GM04504 (cell line): Measurements from ENCODE around the gene LRRC47.

Experiments
- DNase-seq: peaks from one replicate; pipeline ENCODE4 v3.0.0-alpha.2; 2012; ENCODE audit warnings: low read depth

LRRC47 gene

DNA sequence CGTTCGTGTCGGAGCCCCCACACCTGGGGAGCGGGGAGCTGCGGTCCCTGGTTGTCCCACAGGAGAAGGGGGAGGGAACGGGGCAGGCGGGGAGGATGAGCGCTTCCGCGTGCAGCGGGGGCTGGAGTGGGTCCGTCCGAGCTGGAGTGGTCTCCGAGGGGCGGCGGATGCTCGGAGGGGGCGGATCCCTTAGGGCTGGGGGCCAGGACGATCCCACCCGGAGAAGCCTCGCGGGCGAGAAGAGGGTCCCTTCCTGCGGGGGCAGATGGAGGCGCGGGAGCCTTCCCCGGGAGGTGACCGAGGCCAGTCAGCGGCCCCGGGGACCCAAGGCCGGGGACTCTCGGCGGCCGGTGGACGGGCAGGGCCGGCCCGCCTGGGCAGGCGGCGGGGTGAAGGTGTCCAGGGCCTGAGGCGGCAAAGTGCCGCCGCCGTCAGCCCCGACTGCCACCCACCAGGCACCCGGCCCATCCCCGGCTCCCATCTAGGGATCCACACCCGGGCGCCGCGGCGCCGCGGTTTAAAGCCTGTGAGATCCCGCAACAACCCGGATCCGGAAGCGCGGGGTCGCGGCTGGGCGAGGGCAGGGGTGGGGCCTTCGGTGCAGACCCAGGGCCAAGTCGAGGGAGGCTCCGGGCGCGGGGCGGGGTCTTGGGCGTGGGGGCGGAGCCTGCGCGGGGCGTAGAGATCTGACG lies 49.3 kb downstream of the LRRC47 start:
- DNase-seq = peak; percentile 35

DNA sequence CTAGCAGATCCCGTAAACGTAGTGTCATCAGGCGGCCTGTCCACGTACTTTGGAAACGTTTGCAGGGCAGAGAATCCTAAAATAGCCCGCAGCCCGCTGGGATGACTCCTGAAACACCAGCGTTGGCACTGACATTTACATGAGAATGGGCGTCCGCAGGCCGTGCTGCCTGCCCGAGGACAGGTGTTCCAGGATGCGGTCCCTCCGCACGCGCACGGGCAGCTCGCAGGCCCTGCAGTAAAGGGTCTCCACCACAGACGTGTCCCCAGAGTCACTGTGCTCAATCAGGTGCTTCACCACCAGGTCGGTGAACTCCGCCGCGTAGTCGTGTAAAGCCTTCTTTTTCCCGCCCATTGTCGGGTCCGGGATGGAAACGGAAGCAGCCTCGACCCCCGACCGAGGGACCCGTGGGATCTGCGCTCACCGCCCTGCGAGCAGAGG lies 49.9 kb downstream of the LRRC47 start:
- DNase-seq = no peak

- DNase-seq = no peak
Observed at GRCh38 chr1:3745590-3746381, 50.5 kb downstream of the LRRC47 start.

DNA sequence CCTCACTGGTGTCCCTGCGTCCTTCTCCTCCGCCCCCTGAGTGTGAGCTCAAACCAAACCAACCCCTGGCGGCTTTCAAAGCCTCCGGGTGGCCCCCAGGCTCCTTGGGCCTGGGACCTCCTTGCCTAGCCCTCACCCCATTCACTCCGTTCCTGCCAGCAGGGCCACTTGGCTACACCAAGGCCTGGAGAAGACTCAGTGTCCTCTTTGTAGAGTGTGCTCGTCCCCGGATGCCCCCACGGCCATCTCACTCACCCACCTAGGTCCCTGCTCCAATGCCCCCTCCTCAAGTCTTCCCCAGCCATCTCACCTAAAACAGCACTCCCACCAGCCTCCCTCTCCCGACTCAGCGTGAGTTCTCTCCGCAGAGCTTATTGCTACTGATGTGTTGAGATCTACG lies 51.2 kb downstream of the LRRC47 start:
- DNase-seq = no peak

GRCh38 chr1:3744646-3745045 lies 51.7 kb downstream of the LRRC47 start:
- no peak for DNase-seq

GRCh38 chr1:3743826-3744225 lies 52.5 kb downstream of the LRRC47 start:
- no peak for DNase-seq

DNA sequence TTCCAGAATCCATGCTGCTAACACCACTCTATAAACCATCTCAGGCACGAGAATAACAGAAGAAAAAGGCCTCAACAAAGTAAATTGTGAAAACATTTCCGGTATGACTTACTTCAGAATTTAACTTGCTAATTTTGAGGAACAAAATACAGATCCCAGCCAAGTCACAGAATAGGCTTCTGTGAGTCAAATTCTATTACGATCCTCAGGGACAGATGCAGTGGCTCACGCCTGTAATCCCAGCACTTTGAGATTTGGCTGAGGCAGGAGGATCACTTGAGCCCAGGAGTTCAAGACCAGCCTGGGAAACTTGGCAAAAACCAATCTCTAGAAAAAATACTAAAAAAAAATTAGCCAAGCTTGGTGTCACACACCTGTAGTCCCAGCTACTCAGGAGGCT lies 52.9 kb downstream of the LRRC47 start:
- no peak for DNase-seq

DNA sequence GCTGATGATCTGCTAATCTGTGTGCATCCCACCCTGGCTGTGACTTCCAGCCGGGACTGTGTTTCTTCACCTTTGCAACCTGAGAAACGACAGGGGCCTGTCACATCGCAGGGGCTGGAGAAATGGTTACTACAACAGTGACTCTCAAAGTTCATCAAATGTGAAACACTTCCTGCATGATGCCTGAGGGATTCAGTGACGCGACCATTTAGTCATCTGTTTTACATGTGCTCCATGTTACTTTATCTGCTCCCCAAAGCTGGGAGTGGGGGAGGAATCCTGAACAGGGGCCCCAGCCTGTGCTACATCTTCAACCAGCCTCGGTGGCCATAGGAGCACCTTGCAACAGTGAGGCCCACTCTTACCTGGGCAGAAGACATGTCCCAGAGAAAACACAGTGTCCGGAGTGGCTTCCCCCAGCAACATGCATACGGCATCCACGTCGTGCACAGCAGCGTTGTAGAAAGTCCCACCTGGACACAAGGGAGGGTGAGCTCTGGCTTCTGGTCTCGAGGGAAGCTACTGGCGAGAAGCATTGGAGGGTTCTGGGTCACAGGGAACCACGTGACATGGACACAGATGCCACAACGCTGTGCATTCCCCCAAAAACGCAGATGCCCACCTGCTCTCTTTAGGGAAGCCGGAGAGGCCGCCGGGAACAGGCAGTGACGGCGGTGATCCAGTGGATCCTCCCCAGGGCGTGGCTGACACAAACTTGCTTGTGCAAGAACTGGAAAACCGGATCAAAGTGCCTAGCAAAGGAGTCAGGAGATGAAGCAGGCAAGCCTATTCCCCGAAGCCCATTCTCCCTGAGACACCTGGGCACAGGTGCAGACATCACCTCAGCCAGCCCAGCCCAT lies 53.6 kb downstream of the LRRC47 start:
- DNase-seq = no peak

- DNase-seq = no peak
Observed at GRCh38 chr1:3741566-3742438, 54.5 kb downstream of the LRRC47 start.

DNA sequence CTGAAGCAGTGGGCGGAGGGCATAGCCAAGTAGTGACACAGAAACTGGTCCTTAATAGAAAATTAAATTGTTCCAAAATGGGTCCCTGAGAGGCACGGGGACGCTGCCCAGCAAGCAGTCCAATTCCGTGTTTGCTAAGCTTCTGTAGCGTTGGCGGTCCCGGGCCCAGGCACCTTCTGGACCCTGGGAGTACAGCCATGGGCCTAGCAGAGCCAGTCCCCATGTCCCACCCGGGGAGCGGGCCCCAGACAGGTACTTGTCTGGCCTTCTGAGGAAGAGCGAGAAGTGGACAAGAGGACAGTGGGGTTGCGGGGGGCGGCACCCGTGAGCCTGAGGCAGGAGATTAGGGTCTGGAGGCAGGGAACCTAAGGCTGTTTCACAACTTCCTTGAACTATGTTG lies 55.5 kb downstream of the LRRC47 start:
- DNase-seq = no peak

- DNase-seq = no peak
Observed at GRCh38 chr1:3740042-3740441, 56.3 kb downstream of the LRRC47 start.

GRCh38 chr1:3738943-3739342 lies 57.4 kb downstream of the LRRC47 start:
- DNase-seq = no peak

DNA sequence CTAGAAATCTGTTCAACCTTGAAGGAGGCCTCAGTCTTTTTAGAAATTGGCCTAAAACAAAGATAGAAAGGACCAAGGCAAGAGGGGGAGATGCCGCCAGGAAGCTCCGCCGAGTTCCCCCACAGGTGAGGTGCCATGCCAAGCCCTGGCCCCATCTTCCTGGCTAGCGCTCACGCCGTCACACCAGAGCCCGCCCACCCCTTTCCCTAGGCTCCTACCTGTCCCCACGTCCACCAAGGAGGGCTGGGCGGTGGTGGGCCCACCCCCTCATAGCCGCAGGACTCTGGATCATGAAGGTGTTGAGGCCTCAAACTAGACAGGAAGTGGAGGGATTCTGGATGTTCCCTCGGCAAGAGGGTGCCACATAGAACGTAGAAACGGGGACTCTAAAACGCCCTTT lies 59.6 kb downstream of the LRRC47 start:
- DNase-seq = no peak

DNA sequence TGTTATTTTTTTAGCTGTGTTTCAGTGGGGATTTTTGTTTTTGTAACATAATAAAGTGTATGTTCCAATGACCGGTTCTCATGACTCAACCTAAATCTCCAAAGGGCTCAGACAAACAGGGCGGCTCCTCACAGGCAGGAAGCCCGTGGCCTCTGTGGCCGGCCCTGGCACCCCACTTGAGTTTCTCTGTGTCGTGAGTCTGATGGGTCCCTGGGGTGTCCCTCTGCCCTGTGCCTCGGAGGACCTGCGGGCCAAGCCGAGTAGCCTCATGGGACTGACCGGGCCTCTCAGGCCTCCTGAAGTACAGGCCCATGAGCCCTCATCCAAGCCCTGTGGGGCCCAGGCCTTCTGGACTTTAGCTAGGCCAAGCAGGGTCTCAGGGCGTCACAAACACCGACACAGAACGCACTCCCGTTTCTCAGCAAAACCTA lies 60.2 kb downstream of the LRRC47 start:
- no peak for DNase-seq

- DNase-seq = no peak
Observed at GRCh38 chr1:3735688-3736087, 60.6 kb downstream of the LRRC47 start.

DNA sequence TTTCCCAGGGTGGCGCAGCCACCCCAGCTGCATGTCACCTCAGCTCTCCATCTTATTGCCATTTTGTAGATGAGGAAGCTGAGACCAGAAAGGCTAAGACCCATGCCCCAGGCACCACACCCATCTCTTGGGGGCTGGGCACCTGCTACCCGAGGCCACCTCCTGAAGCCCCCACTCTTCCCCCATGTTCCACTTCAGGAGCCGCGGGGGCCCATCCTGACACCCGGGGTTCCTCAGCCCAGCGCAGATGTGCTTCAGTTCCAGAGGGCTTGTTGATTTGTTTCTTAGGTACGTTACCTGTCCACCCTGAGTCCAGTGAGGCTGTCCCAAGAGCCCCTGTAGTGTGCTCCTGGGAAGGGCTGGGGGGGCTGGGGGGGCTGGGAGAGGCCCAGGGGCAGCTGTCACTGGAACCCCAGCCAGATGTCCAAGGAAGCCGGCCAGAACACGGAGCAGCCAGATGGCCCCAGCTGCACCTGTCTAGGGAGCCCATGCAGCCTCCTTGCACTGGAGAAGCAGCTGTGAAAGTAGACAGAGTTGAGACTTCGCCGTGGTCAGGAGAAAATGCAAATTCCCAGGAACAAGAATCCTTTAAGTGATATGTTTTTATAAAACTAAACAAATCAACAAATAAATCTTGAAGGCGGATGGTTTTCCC lies 61.1 kb downstream of the LRRC47 start:
- DNase-seq = no peak

DNA sequence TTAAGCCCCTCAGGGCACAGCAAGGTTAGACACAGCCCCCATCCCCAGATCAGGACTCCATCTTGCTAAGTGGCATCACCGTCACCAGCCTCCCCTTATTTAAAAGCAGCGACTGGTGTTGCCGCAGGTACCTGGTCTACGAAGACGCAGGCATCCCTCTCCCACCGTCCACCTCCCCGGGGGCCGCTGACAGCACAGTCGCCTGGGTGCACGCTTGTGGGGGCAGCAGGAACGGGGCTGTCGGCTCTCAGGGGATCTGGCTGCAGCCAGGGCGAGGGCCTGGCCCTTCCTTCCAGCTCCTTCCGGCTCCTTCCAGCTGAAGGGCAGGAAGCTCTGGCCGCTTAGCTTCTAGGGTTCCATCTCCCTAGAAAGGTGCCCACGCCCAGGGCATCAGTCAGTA lies 61.7 kb downstream of the LRRC47 start:
- DNase-seq = no peak

DNA sequence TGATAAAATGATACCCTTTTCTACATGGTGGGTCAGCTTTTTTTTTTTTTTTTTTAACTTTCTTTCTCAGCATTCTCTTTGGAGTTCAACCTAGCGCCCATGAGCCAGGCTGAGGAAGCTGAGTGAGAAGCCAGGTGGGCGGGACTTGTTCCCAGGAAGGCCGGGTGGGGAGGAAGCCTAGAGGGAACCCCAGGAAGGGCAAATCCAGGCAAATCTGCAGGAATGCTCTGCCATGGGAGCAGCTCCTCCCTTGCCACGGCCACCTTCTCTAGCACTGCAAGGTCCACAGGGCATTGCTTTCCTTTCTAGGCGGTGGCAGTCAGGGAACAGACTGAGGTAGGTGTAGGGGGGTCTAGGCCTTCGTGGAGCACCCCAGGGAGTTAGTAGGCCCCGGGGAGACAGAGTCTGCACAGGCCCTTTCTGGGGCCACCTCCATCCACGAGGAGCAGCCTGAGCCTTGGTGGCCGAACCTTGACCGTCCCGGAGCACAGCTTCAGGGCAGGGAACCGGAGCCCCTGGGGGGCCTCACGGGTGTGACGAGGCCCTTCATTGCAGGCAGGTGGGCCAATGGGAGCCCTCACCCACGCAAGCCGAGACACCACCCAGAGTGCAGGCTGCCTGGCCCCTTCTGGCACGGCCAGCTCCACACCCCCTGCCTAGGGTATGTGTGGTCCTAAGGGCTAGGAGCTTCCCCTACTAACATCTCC lies 62.3 kb downstream of the LRRC47 start:
- no peak for DNase-seq

- DNase-seq = no peak
Observed at GRCh38 chr1:3733094-3733882, 63.0 kb downstream of the LRRC47 start.
